ENCODE measurements around the gene DNAH11.

- TF ChIP-seq POLR2A (conservative IDR thresholded peaks at IDR 0.05): no peak
- no peak for TF ChIP-seq ZNF282 (CRISPR knock-in tag; IDR thresholded peaks at IDR 0.05)
Observed at GRCh38 chr7:21514062-21514461, 28.8 kb upstream of the DNAH11 start.

All from K562 (cell line).